HS-5 (cell line): Measurements from ENCODE around the gene CLIP1.
"Not testable (repeated sequence)": the region's sequence is repeated elsewhere in the genome, so short reads cannot be mapped to it uniquely, and the experiment has no call there.

Source experiments
- DNase-seq: peaks from one replicate; pipeline ENCODE4 v3.0.0-alpha.2; 2012; ENCODE audit warnings: low read depth

CLIP1 gene

DNA sequence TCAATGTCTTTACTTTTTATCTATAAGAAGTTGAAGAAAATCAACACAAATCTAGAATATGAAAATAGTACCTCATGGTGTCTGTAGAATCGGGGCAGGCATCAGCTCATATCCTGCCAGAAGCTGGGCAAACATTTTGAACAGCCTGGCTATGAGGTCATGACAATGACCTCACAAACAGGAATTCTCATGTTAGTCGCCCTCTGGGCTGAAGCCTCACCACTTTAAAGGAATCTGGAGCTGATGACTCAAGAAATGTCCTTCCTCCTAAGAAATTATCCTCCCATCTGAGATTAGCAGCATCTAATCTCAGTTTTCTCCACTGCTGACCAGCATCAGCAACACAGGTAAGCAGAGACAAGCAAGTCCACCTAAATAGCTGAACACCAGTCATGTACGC, 27.1 kb downstream of the CLIP1 start:
- peak; percentile 81 for DNase-seq

DNA sequence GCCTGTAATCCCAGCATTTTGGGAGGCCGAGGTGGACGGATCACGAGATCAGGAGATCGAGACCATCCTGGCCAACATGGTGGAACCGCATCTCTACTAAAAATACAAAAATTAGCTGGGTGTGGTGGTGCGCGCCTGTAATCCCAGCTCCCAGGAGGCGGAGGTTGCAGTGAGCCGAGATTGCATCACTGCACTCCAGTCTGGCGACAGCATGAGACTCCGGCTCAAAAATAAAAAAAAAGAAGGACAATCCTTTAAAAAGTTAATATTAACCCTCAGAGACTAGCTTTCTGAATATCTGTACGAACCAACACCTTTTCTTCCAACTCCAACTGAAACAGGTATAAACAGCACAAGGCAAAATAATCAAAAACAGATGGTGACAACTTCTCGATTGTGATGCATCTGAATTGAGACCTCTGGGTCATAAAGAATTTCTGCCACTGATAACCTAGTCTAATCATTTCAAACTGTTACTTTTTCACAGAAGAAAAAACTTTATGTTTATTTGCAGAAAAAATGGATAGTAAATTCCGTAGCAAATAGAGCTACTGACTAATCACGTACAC, 27.8 kb downstream of the CLIP1 start:
- no peak for DNase-seq

DNA sequence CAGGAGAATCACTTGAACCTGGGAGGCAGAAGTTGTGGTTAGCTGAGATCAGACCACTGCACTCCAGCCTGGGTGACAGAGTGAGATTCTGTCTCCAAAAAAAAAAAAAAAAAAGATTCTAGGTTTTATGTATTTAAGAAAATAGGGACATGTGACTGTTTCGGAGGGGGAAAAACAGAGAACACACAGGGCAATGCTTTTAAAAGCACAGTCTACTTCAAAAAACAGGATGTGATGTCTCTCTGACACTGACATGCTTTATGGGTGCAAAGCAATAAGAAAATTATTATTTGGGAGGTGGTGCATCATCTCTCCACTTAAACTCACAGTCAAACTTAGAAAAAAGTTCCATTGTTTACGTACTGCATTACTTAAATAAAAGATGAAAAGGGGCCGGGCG, 28.7 kb downstream of the CLIP1 start:
- DNase-seq, result no peak

DNA sequence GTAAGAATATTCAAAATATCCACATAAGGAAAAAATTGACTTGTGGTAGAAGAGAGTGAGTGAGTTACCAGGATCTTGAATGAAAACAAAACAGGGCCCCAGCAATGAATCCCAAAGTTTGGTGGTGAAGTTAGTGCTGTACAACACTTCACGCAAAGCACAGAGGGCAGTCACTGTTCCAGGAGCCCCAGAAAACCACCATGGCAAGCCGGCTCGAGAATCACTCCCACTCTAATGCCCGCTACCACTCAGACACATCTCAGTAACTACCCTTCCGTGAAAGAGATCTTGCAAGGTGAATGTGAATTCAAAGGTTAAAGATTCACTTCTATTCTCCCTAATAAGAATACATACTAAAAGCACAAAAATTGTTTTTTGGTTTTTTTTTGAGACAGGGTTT, 30.1 kb downstream of the CLIP1 start:
- DNase-seq, result no peak

DNA sequence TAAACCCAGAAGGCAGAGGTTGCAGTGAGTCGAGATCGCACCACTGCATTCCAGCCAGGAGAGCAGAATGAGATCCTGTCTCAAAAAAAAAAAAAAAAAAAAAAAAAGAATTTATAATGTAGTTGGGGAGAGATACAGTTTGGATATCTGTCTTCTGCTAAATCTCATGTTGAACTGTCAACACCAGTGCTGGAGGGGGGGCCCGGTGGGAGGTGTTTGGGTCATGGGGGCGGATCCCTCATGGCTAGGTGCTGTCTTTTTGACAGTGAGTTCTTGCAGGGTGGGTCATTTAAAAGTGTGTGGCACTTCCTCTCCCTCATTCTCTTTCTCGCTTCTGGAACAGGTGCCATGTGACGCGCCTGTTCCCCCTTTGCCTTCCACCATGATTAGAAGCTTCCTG, 32.8 kb downstream of the CLIP1 start:
- DNase-seq, result no peak

DNA sequence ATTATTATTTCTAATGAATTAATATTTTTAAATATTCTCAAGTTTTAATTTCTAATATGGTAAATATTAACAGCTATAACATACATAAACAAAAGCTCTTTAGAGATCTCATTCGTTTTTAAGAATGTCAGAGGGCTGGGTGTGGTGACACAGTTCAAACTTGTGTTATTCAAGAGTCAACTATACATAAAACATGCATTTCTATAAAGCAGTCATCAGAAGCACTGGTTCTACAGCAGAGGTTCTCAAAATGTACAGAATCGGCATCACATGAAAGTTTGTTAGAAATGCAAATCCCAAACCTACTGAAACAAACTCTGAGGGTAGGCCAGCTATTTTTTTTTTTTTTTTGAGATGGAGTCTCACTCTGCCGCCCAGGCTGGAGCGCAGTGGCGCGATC, 34.6 kb downstream of the CLIP1 start:
- DNase-seq, result no peak

DNA sequence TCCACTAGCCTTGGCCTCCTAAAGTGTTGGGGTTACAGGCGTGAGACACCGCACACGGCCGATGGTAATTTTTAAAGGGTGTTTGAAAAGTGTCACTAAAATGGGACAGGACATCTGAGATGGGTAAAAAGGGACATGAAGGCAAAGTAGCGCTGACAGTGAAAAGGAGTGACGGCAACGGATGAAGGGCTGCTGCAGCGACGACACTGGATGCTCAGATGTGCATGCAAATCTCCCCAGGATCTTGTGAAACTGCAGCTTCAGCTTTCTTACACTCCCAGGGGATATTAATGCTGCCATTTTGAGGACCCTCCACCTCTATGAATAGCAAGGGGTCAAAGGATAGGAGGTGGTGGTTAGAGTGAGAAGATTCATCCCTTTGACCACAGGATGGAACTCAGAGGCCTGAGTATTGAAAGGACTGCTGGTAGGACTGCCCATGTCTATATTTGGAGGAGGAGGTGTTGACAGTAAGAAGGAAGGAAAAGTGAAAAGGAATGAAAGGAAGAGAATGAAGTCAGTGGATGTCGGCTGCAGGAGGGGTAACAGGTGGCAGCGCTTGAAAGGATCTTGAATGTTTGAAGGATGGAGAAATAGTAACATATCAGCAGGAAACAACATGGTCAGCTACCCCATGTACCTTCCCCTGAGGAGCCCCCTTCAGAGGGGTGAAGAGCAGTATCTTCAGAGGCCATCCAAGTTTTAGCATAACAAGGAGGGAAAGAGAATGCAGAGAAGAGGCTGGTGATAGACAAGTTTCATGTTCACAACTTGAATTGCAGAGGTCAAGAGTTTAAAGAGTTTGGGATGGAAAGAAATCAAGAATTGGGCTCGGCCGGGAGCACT, 37.1 kb downstream of the CLIP1 start:
- no peak for DNase-seq

DNA sequence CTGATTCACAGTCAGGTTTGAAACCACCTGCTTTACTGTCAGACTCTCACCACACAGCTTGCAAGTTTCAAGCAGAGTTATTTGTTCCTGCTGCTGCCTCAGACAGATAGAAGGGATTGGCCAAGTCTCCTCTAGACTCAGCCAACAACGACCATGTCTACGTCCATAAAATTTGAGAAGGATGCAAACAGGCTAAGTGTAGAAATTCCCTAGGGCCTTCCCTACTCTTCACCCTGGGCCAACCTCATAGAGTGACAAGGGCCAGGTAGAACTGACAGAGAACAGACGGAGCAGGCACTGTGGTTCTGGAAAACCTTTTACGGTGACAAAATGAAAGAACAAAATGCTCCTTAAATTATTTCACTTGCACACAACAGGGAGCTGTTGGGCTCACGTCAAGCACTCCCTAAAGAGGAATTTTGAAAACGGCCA, 39.5 kb downstream of the CLIP1 start:
- no peak for DNase-seq

DNA sequence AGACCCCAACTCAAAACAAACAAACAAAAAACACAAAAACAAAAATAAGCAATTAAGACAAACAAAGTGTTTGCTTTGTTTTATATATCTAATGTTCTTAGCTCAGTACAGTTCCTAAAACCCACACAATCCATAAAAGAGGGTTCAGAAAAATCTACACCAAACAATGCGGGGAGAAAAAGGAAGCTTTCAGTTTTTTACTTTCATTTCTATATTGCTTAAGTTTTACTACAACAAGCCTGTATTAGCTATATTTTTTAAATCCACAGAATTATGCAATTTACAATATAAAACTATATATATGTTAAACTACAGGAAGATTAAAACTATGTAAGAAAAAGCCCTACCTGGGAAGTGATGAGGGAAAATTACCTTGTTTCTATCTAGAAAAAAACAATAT, 41.4 kb downstream of the CLIP1 start:
- no peak for DNase-seq

DNA sequence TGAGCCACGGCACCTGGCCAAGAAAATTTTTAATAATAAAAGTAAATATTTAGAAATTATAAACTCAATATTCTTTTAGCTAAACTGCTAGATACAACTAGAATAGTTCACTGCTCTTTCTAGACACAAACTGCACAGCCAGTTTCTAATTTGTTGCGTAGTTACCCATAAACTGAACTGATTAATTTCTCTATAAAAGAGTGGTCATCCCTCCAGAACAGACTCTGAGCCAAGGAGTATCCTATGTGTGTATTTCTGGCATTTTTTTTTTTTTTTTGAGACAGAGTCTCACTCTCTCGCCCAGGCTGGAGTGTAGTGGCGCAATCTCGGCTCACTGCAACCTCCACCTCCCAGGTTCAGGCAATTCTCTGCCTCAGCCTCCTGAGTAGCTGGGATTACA, 45.7 kb downstream of the CLIP1 start:
- not testable (repeated sequence) for DNase-seq

DNA sequence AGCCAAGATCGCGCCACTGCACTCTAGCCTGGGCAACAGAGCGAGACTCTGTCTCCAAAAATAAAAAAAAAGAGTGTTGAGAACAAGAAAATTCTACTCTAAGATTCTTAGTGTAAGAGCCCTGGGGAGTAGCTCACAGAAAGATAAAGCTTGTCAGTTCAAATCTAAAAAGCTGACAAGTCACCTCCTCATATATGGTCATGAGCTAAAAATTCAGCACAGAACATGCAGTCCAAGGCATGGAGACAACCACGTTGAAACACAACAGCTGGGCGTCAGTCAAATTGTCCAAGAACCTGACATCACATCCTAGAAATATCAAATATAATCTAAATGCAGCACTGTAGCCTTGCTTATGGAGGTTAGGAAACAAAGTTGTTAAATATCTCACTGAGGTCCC, 47.8 kb downstream of the CLIP1 start:
- DNase-seq, result no peak

DNA sequence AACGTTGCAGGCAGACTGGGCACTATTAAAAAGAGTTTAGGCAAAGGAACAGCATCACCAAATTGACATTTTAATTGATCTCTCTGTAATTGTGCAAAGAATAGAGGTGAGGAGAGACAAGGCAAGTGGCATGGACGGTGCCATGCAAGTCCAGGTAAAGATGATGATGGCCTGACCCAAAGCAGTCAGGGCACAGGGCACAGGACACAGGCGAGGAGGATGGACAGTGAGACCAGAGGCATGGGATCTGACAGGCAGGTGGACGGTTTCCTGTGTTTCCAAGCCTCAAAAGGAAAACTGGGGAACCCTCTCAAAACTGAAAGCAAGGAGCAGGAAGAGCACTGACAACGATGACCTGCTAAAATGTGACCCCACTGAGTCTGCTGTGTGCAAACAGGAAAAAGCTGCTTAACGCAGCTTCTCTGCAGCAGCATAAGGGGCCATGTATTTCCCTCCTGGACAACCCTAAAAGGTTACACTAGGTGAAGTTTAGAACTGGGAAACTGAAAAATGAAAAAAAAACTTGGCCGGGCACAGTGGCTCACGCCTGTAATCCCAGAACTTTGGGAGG, 50.9 kb downstream of the CLIP1 start:
- DNase-seq, result no peak

DNA sequence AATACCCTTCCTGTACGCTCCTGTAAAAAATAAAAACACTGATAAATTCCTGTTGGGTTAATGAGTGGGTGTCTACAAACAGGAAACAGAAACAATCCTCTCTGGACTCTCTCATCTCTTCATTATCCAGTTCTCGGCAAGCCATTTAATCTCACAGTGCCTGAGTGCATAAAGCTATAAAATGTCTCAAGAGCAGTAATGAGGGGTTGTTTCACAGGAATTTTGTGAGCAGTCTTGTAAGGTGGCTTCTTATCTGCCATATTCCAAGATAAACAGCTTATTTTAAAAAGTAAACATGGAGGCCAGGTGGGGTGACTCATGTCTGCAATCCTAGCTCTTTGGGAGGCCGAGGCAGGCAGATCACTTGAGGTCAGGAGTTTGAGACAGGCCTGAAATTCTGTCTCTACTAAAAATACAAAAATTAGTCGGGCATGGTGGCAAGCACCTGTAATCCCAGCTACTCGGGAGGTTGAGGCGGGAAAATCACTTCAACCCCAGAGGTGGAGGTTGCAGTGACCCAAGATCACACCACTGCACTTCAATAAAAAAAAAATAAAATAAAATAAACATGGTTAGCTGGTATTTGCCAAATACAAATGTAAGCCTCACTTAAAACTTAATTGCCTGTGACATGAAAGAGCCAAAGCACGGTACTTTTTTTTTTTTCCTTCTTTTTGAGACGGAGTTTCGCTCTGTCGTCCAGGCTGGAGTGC, 54.0 kb downstream of the CLIP1 start:
- DNase-seq, result no peak

DNA sequence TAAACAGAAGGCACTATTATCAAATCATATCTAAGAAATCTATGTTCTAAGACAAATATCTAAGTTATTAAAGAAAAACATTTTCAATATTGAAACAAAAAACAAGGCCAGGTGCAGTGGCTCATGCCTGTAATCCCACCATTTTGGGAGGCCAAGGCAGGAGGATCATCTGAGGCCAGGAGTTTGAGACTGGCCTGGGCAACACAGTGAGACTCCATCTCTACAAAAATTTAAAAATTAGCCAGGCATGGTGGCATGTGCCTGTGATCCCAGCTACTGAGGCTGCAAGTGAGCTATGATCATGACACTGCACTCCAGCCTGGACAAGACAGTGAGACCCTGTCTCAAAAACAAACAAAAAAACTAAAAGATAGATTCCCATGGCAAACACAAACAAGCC, 54.8 kb downstream of the CLIP1 start:
- DNase-seq, result not testable (repeated sequence)

DNA sequence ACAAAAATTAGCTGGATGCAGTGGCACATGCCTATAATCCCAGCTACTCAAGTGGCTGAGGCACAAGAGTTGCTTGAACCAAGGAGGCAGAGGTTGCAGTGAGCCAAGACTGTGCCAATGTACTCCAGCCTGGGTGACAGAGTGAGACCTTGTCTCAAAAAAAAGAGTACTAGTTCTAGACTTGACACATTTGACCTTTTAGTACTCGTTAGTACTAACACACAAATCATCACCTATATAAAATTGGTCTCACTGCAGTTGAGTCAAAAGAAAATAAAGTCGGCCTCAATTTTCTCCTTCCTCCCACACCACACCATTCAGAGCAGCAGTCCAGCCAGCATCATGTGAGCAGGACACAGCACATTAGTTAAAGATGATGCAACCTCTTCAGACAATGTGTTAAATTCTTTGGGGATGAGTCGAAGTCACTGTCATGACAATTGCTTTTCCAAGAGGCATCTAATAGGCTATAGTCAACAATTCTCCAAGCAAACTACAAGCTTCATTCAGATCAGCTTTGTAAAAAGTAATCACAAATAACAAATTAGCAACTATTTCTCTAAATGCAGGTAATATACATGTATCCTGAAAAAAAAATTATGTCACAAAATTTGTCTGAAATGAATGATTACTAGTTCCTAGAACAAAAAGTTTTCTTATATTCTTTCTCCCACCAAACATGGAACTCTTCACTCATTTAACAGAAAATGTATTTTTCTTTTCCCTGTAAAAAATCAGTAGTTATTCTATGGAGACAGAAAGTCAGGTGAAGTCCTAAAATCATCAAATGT, 55.6 kb downstream of the CLIP1 start:
- DNase-seq, result peak; percentile 86

DNA sequence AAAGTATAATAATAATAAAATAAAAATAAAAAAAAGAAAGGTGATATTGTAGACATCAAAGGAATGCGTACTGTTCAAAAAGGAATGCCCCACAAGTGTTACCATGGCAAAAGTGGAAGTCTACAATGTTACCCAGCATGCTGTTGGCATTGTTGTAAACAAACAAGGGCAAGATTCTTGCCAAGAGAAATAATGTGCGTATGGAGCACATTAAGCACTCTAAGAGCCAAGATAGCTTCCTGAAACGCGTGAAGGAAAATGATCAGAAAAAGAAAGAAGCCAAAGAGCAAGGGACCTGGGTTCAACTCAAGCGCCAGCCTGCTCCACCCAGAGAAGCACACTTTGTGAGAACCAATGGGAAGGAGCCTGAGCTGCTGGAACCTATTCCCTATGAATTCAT, 57.2 kb downstream of the CLIP1 start:
- not testable (repeated sequence) for DNase-seq

DNA sequence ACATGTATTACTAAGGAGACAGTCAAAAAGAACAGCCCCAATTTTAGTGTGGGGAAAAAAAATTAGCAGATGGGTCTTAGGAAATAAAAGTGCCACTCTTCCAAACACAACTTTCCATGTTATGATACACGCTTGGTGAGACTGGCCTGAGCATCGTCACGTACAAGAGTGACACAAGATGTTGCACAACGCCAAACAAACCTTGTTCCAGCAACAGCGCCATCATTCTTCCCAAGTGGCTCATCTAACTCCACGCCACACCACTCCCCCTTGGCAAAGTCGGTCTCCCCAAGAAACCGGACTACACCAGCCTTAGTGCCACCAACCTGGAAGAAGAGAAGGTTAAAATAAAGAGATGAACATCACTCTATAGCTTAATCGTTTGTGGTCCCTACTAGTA, 58.7 kb downstream of the CLIP1 start:
- no peak for DNase-seq

DNA sequence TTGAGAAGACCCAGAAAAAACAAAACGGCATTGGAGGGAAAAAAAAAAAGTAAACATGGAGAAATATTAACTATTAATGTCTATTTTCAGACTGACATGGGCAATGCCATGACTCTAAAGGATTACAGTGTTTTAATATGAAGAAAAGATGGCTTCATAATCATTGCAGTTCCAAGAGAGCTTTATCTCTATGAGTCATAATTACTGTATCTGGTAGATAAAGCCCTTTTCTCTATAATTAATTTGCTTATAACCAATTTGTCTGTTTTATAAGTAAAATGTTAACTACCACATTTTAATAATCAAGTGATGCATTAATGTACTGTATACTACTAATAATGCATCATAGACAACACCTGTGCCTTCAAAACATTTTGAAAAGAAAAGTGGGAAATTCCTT, 59.7 kb downstream of the CLIP1 start:
- no peak for DNase-seq

DNA sequence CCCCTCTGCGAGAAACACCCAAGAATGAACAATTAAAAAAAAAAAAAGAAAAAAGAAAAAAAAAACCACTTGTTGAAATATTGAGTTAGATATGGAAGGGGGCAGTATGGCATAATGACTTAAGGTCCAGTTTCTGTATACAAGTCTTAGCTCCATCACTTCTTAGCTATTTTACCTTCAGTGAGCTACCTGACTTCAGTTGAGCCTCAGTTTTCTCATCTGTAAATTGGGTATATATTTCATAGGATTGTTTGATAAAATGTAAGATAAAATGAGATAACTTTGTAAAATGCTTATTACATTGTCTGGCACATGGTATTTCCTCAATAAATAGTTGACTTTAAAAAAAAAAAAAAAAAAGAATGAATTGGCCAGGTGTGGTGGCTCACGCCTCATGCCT, 64.1 kb downstream of the CLIP1 start:
- DNase-seq, result not testable (repeated sequence)

DNA sequence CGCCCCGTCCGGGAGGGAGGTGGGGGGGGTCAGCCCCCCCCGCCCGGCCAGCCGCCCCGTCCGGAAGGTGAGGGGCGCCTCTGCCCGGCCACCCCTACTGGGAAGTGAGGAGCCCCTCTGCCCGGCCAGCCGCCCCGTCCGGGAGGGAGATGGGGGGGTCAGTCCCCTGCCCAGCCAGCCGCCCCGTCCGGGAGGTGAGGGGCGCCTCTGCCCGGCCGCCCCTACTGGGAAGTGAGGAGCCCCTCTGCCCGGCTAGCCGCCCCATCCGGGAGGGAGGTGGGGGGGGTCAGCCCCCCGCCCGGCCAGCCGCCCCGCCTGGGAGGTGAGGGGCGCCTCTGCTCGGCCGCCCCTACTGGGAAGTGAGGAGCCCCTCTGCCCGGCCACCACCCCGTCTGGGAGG, 64.9 kb downstream of the CLIP1 start:
- DNase-seq, result not testable (repeated sequence)

DNA sequence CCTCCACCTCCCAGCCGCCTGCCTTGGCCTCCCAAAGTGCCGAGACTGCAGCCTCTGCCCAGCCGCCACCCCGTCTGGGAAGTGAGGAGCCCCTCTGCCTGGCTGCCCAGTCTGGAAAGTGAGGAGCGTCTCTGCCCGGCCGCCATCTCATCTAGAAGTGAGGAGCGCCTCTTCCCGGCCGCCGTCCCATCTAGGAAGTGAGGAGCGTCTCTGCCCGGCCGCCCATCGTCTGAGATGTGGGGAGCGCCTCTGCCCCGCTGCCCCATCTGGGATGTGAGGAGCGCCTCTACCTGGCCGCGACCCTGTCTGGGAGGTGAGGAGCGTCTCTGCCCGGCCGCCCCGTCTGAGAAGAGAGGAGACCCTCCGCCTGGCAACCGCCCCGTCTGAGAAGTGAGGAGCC, 65.5 kb downstream of the CLIP1 start:
- DNase-seq, result not testable (repeated sequence)

DNA sequence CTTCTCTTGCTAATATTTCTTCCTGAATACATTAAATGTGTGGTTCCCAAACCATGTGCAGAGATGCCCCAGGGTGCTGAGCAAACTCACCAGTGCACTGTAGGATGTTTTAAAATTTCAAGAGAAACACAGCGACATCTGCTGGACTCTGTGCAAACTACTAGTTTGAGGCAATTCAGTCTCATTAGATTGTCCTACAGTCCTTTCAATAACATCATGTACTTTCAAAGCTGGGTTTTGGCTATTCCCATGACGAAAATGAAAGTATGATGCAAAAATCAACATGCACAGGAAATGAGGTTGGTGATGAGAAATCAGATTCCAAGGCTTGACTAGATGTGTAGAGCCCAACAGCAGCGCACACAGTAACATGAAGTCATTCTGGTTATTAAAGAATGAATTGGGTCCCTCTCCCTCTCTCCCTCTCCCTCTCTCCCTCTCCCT, 66.3 kb downstream of the CLIP1 start:
- peak; percentile 46 for DNase-seq
